K562 treated with DMSO at 1 percent for 12 hours (cell line): Measurements from ENCODE around the gene AKIP1. TPM values are rescaled to one million over a fixed set of nuclear protein-coding genes. Genes with fewer than 3 reads are reported as not detected.

Experiments
- total RNA-seq: library from RNA; unstranded; fragments of 300-600 nt; gene quantifications from 2 replicates; pipeline ENCODE4 v1.2.3, GENCODE V29; 2022; ENCODE audit not compliant: insufficient read depth

Gene AKIP1, protein sequence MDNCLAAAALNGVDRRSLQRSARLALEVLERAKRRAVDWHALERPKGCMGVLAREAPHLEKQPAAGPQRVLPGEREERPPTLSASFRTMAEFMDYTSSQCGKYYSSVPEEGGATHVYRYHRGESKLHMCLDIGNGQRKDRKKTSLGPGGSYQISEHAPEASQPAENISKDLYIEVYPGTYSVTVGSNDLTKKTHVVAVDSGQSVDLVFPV
- 47.0 and 58.2 TPM in 2 replicates for total RNA-seq

DNA sequence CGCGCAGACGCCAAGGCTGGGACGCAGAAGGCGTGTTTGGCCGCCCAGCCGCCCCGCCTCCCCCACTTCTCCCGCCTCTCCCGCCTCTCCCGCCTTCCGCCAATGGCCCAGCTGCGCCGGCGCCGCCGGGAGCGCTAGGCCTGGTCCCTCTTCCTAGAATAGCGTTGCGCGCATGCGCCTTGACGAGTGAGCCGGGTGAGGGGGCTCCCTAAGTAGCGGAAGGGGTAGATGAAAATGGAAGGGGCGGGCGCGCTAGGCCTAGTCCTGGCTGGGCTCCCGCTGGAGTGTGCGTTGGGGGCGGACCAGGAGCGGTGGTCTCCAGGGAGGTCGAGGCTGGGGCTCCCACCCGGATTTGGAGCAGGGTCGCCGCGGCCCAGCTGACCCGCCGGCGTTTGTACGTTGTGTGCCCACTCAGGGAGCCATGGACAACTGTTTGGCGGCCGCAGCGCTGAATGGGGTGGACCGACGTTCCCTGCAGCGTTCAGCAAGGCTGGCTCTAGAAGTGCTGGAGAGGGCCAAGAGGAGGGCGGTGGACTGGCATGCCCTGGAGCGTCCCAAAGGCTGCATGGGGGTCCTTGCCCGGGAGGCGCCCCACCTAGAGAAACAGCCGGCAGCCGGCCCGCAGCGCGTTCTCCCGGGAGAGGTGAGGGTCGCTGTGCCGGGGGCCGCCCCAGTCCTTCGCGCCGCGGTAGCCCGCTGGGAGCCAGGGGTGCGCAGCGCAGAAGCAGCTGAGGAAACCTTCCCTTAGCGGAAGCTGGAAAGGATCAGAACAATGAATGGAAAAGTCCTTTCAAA is at the start of gene AKIP1:
Gene AKIP1, plus strand, starts transcription at position 161 of the 795 bp plus-strand sequence. Its CDS starts 261 bp downstream, at position 422.

DNA sequence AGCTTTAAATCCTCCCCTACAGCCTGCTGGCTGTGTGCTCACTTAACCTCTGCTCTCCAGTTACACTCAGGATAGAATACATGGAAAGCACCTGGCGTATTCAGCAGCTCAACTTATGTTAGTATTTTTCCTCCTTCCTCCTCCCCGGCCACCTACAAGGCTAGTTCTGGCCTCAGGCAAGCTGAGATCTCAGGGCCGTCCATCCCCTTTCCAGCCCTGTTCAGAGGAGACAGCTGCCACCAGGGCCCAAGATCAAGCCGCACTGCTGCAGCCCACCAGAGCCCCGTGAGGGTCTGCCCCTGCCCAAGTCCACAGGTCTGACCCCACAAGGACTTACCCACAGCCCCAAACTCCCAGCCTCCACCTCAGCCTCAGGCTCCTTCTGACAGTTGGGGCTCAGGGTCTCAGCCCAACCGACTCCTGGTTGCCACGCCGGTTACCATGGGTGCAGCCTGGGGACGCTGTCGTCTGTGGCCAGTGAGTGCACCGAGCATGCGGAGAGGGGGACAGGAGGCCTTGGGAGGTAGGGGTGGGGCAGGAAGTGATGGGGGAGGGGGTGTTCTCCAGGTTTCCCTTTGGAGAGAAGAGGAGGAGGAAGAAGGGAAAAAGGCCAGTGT is 21.7 kb downstream of the AKIP1 start, which contains the start of gene C11orf16:
Gene C11orf16, minus strand, starts transcription at position 384 of the 617 bp plus-strand sequence. CDS start 639 bp downstream, outside the sequence.

DNA sequence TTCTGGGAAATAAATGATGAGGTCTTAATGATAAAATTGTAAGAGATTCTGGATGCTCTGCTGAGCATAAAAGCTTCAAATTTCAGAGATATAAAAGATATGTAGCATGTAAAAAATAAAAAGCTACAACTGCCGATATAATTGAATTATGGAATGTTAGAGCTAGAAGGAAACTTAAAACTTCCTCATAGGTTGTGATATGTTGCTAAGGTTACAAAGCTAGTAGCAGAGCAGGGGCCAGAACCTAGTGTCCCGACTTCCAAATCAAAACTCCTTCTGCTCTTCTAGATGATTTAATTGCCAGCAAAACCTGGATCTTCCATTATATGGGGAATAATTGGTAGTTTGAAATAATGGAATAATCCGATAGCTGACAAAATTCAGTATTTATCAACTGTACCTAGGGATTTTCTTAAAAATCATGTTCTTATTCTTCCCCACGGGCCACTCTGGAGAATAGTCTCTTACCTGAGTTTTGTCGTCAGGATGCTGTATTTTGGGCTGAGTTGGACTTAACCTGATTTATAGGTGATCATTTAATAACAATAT is 31.6 kb downstream of the AKIP1 start, which contains the start of gene ASCL3:
Gene ASCL3, minus strand, starts transcription at position 499 of the 549 bp plus-strand sequence. CDS start 4,855 bp downstream, outside the sequence.

DNA sequence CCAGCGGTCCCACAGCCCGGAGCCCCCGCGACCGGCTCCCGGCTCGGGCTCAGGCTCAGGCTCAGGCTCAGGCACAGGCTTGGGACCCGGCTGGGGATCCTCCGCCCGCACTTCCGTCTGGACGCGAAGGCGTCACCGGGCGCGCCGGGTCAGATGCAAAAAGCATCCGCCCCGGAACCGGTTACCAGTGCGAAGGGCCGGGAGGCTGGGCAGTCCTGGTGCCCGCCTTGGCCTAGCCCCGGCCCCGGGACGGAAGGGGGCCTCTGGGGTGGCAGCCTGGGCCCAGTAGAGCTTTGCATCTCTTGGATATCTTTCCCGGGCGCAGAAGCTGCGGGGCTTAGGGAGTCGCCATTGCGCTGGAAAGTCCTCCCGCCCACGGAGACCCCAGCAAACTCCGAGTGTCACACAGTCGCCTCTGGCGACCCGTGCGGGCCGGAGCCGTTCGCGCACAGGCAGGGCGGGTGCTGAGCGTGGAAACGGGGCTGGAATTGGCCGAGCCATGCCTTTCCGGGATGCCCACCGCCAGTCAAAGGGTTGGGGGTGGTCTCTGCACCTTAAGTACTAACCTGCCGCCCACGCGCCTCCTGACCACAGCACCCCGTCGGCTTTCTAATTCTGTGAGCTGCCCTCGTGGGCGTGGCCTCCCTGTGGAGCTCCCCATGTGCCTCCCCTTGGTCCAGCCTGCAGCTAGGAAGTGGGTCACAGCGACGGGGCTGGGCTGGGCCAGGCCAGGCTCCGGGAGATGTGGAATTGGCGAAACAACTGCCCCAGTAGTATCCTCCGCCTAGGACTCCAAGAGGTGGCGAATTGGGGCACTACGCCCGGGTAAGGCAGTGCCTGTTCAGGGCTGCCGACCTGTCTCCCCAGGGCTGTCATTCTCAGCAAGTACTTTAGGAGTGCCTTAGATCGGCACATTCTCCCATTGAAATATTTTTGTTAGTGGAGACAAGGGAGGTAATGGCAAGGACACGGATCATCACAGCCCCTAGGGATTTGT is 53.6 kb downstream of the AKIP1 start, which contains the start of gene TMEM9B:
Gene TMEM9B, minus strand, starts transcription at position 119 of the 997 bp plus-strand sequence. CDS start 129 bp downstream, outside the sequence.

Other genes starting within 250 kb of the AKIP1 start
- 3.4 and 4.2 TPM in 2 replicates for gene TRIM66, start 228.5 kb upstream of the AKIP1 start, total RNA-seq
- 2,009 and 2,697 TPM in 2 replicates for gene RPL27A, start 228.4 kb upstream of the AKIP1 start, total RNA-seq
- gene C11orf16, start 21.8 kb downstream of the AKIP1 start, total RNA-seq: not detected in 2 replicates
- not detected in 2 replicates for gene ASCL3, start 31.8 kb downstream of the AKIP1 start, total RNA-seq
- 13.2 and 17.8 TPM in 2 replicates for gene TMEM9B, start 53.3 kb downstream of the AKIP1 start, total RNA-seq
- gene NRIP3, start 92.8 kb downstream of the AKIP1 start, total RNA-seq: 9.0 and 16.3 TPM in 2 replicates
- 0.36 and 2.5 TPM in 2 replicates for gene SCUBE2, start 180.4 kb downstream of the AKIP1 start, total RNA-seq